Natural killer cell (primary cell): Measurements from ENCODE around the gene VCX. TPM values are rescaled to one million over a fixed set of nuclear protein-coding genes. Genes with fewer than 3 reads are reported as not detected.
"Not testable (repeated sequence)": the region's sequence is repeated elsewhere in the genome, so short reads cannot be mapped to it uniquely, and the experiment has no call there.

Source experiments
- ATAC-seq, 3 donors: fragments of 150-1000 bp in 2 of 3; fragments of 200-7000 bp in 1 of 3; cut with Tn5 transposase; 1 replicate in 1 of 3; 2 replicates in 2 of 3; pipeline ENCODE4 v1.10.0; 2021; ENCODE audit warnings: mild to moderate bottlenecking in 2 of 3, moderate library complexity in 2 of 3
- DNase-seq, 2 donors: peaks; one replicate each; pipeline versions ENCODE4 v3.0.0 to v3.0.0-alpha.2; 2013 to 2021; ENCODE audit warnings: mixed read lengths in 1 of 2
- H3K27ac ChIP-seq: one replicate; pipeline ENCODE4 v1.5.1; 2013; ENCODE audit warnings: mild to moderate bottlenecking, low read length
- H3K27me3 ChIP-seq: one replicate; pipeline ENCODE4 v1.6.1; 2013; ENCODE audit warnings: low read length; ENCODE audit not compliant: control insufficient read depth, insufficient read depth
- H3K36me3 ChIP-seq: one replicate; pipeline ENCODE4 v1.6.1; 2013; ENCODE audit warnings: low read length; ENCODE audit not compliant: control insufficient read depth, insufficient read depth
- H3K4me1 ChIP-seq: one replicate; pipeline ENCODE4 v1.6.1; 2013; ENCODE audit warnings: low read length; ENCODE audit not compliant: control insufficient read depth, insufficient read depth
- H3K4me3 ChIP-seq: one replicate; pipeline ENCODE4 v1.5.1; 2013; ENCODE audit warnings: low read length
- H3K9me3 ChIP-seq: one replicate; pipeline ENCODE4 v1.6.1; 2013; ENCODE audit warnings: low read length; ENCODE audit not compliant: control insufficient read depth, insufficient read depth
- H3K27ac Mint-ChIP-seq, 2 donors: one replicate each; pipeline ENCODE4 v1.8.0; 2022; ENCODE audit warnings: mild to moderate bottlenecking in 2 of 2, mixed read lengths in 2 of 2, moderate library complexity in 1 of 2
- H3K27me3 Mint-ChIP-seq, 2 donors: one replicate each; pipeline ENCODE4 v1.8.0; 2022; ENCODE audit warnings: low read depth in 2 of 2, mixed read lengths in 2 of 2
- H3K36me3 Mint-ChIP-seq: one replicate; pipeline ENCODE4 v1.8.0; 2022; ENCODE audit warnings: mixed read lengths
- H3K4me1 Mint-ChIP-seq, 2 donors: one replicate each; pipeline ENCODE4 v1.8.0; 2022; ENCODE audit warnings: mixed read lengths in 2 of 2
- H3K4me3 Mint-ChIP-seq: one replicate; pipeline ENCODE4 v1.8.0; 2022; ENCODE audit warnings: mild to moderate bottlenecking, moderate library complexity, mixed read lengths
- H3K9me3 Mint-ChIP-seq, 2 donors: one replicate each; pipeline ENCODE4 v1.8.0; 2022; ENCODE audit warnings: mixed read lengths in 2 of 2
- WGBS: methylation state at CpG from one replicate; pipeline ENCODE4 v1.1.7; 2013; ENCODE audit warnings: missing lambda C conversion rate; ENCODE audit not compliant: insufficient coverage; 5-methylcytosine and 5-hydroxymethylcytosine counted together
- intact Hi-C: fragments of 100-400 bp; cut with micrococcal nuclease; formaldehyde crosslinking; loops from one replicate; pipeline ENCODE4 v1.14.2; 2022
- total RNA-seq, 4 donors: library from RNA; stranded (reverse); fragments of 120-200 nt in 1 of 4; gene quantifications; one replicate each; pipeline versions ENCODE4 v1.2.3 to v1.2.4, GENCODE V29; 2013 to 2022
- TF ChIP-seq, protein P1 (sequence below): fragments of 200-600 bp; IDR thresholded peaks from one replicate; pipeline ENCODE4 v1.8.0; 2022; ENCODE audit warnings: antibody characterized with exemption

The VCX gene
- total RNA-seq: not detected
- total RNA-seq (2013): not detected

- intact Hi-C loops, H3K9me3 Mint-ChIP-seq, H3K27me3 ChIP-seq, H3K36me3 Mint-ChIP-seq, H3K4me3 Mint-ChIP-seq, H3K9me3 ChIP-seq, DNase-seq, ATAC-seq, H3K27ac Mint-ChIP-seq, H3K27ac ChIP-seq, H3K4me3 ChIP-seq, H3K4me1 Mint-ChIP-seq, H3K27me3 Mint-ChIP-seq, H3K36me3 ChIP-seq, H3K4me1 ChIP-seq: not testable (repeated sequence)
- WGBS: 100% methylated on average over 3 of the region's 20 CpGs
Observed at GRCh38 chrX:7842871-7843270, at the start of gene VCX. VCX (plus strand) TSS chrX:7843171; CDS start chrX:7843204, 33 bp downstream.

DNA sequence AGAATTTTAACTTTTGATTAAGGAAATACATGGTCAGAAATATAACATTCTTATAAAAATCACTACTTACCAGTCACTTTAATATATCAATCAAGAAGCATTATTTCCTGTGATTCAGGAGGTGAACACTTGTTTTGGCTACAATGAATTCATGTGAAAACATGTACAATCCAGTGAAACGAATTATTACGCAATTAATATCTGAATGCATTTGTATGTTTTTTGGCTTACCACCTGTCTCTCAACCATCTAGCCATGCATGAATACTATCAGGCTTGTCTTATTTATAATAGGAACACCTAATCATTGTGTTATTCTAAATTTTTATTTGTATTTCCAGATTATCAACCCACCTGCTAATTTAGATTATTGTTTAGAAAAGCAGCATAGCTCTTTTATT lies 44.6 kb upstream of the VCX start:
- no peaks in the 10 kb centered on the region for H3K27me3 Mint-ChIP-seq
- no CpG with 5 or more reads among the region's 2 CpGs for WGBS
- no peaks in the 10 kb centered on the region for H3K36me3 Mint-ChIP-seq
- DNase-seq (no peak), ATAC-seq (no peak)
- no peaks in the 10 kb centered on the region for H3K27me3 ChIP-seq
- no peaks in the 10 kb centered on the region for H3K36me3 ChIP-seq
- no peak overlapping the region for H3K4me3 Mint-ChIP-seq
- H3K9me3 ChIP-seq: no peaks in the 10 kb centered on the region
- no peak overlapping the region for H3K27ac Mint-ChIP-seq
- H3K4me1 ChIP-seq: no peaks in the 10 kb centered on the region
- intact Hi-C loops: no loop called here
- H3K4me3 ChIP-seq: no peak overlapping the region
- H3K9me3 Mint-ChIP-seq: peaks cover 7 to 8% of the 10 kb centered on the region in 2 donors
- no peak overlapping the region for H3K27ac ChIP-seq
- TF ChIP-seq, protein P1, sequence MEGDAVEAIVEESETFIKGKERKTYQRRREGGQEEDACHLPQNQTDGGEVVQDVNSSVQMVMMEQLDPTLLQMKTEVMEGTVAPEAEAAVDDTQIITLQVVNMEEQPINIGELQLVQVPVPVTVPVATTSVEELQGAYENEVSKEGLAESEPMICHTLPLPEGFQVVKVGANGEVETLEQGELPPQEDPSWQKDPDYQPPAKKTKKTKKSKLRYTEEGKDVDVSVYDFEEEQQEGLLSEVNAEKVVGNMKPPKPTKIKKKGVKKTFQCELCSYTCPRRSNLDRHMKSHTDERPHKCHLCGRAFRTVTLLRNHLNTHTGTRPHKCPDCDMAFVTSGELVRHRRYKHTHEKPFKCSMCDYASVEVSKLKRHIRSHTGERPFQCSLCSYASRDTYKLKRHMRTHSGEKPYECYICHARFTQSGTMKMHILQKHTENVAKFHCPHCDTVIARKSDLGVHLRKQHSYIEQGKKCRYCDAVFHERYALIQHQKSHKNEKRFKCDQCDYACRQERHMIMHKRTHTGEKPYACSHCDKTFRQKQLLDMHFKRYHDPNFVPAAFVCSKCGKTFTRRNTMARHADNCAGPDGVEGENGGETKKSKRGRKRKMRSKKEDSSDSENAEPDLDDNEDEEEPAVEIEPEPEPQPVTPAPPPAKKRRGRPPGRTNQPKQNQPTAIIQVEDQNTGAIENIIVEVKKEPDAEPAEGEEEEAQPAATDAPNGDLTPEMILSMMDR: no peak
- no peaks in the 10 kb centered on the region for H3K4me1 Mint-ChIP-seq

DNA sequence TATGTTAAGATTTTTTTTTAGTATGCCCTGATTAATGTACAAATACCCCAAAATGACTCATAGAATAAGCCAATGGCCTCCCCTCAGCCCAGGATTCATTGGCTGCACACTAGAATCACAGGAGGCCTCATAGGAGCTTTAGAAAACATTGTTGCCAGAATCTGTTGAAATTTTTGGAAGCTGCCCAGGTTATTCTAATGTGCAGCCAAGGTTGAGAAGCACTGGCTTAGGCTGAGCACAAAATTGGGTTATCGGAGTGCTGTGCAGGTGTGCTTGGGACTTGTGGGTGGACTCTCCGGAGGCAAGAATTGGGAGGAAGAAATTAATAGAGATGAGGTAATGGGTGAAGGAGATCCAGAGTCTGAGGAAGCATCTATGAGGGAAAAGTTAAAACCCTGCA lies 41.3 kb upstream of the VCX start:
- Mint-ChIP-seq H3K27ac (no peak overlapping the region), H3K4me3 (no peak overlapping the region), H3K36me3 (no peaks in the 10 kb centered on the region), H3K9me3 (peaks cover 8 to 10% of the 10 kb centered on the region in 2 donors), H3K4me1 (no peaks in the 10 kb centered on the region), H3K27me3 (no peaks in the 10 kb centered on the region)
- no peaks in the 10 kb centered on the region for H3K4me1 ChIP-seq
- DNase-seq (no peak), ATAC-seq (no peak)
- no peaks in the 10 kb centered on the region for H3K9me3 ChIP-seq
- 100% methylated on average over 2 of the region's 2 CpGs for whole genome bisulfite sequencing
- TF ChIP-seq, protein P1: no peak
- intact Hi-C loops: no loop called here
- no peaks in the 10 kb centered on the region for H3K27me3 ChIP-seq
- no peak overlapping the region for H3K4me3 ChIP-seq
- no peaks in the 10 kb centered on the region for H3K36me3 ChIP-seq
- no peak overlapping the region for H3K27ac ChIP-seq

- no peaks in the 10 kb centered on the region for H3K36me3 Mint-ChIP-seq
- ATAC-seq: no peak
- no peaks in the 10 kb centered on the region for H3K4me1 Mint-ChIP-seq
- TF ChIP-seq, protein P1: no peak
- Histone ChIP-seq H3K36me3 (no peaks in the 10 kb centered on the region), H3K27me3 (no peaks in the 10 kb centered on the region), H3K4me1 (no peaks in the 10 kb centered on the region), H3K27ac (no peak overlapping the region), H3K9me3 (no peaks in the 10 kb centered on the region), H3K4me3 (no peak overlapping the region)
- no peak overlapping the region for H3K27ac Mint-ChIP-seq
- WGBS: 0% methylated on average over 1 of the region's 2 CpGs
- H3K27me3 Mint-ChIP-seq: no peaks in the 10 kb centered on the region
- peaks cover 4 to 9% of the 10 kb centered on the region in 2 donors for H3K9me3 Mint-ChIP-seq
- intact Hi-C loops: no loop called here
- no peak for DNase-seq
- H3K4me3 Mint-ChIP-seq: no peak overlapping the region
Observed at GRCh38 chrX:7815166-7815805, 27.7 kb upstream of the VCX start.
